AG20443 (cell line): ENCODE measurements around the gene CPLANE2.
"Not testable (repeated sequence)": the region's sequence is repeated elsewhere in the genome, so short reads cannot be mapped to it uniquely, and the experiment has no call there.

ENCODE experiments used
- DNase-seq: peaks from one replicate; pipeline ENCODE4 v3.0.0; 2012; ENCODE audit warnings: low spot score, mixed read lengths

Gene CPLANE2

GRCh38 chr1:16208270-16208987, 28.6 kb downstream of the CPLANE2 start:
- DNase-seq: no peak

GRCh38 chr1:16207318-16208269, 29.4 kb downstream of the CPLANE2 start:
- no peak for DNase-seq

DNA sequence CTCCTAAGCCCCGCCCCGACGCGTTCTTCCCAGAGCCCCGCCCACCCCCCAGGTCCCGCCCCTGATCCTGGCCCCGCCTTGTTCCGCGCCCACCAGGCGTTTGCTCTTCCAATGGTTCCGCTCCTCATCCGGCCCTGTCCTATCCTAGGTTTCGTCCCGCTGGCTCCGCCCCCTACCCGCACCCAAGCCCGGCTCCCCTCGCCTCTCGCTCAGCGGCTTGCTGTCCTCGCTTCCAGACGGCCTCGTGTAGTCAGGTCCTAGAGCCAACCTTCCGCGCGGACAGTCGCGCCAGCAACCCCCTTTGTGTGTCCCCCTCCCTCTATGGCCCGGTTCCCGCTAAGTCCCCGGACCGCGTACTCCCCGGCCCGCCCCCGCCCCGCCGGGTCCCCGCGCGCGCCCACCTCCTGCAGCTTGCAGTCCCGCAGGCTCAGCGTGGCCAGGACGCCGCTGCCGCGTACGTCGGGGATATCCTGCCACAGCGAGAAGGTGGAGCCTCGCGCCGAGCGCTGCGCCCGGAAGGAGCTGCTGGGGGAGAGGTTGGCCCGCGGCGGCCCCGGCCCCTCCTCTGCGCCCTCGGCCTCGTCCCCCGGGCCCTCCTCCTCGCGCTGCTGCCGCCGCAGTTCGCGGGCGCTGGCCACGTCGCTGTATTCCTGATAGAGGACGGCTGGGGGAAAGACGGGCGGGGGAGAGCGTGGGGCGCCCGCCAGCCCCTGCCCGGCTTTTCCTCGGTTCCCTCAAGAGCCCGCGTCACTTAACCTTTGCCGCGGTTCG, 30.3 kb downstream of the CPLANE2 start:
- DNase-seq: peak; percentile 97

DNA sequence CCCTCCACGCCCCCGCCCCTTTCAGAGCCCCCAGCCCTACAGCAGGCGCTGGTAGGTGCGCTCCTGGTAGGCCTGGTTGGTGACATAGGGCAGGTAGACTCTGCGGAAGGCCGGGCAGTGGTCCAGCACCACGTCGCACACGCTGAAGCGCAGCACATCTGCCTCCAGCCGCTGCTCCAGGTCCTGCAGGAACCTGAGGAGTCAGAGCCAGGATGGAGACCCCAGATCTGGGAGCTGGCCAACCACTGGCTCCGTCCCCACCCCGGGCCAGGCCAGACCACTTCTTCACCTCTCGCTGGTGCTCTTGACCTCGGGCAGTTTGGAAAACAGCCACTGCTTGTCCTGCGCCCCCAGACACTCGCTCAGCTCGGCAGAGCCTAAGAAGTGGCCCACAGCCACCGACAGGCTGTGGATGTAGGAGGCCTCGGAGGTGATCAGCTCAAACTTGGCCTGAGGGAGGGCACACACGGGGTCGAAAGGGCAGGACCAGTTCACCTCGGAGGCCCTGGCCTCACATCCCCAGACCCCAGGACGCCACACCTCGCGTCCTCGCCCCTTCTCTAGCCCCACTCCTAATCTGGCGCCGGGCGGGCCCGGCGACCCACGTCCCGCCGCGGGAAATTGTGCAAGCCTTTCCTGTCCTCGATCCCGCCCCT, 31.0 kb downstream of the CPLANE2 start:
- DNase-seq: no peak

GRCh38 chr1:16205334-16205671, 31.7 kb downstream of the CPLANE2 start:
- no peak for DNase-seq

DNA sequence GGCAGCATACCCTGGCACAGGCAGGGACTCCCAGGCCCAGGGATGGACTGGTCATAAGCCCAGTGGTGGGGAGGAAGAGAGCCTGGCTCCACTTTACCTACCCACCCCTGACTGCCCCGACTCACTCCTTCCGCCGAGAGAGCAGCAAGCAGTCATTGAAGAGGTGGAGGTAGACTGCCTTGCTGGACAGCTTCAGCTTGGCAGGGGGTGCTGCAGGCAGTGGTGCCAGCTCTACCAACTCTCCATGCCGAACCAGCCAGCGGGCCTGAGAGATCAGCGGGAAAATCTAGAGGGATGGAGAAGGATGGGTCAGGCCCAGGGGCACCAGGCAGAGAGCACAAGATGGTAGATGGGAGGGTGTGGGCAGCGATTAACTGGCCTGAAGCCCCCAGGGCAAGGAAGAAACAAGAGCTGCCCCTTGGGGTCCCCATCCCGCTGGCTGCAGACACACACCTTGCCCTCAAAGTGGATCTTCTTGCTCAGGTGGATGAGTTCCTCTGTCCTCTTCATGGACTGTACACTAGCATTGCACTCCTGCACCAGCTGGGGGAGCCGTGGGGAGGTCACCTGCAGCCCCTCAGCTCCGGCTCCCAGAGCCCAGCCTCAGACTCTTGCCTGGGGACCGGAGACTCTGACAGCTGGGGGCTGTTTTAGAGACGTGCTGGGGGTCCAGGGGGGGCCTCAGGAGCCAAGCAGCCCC, 32.2 kb downstream of the CPLANE2 start:
- DNase-seq: no peak

GRCh38 chr1:16204216-16204615, 32.8 kb downstream of the CPLANE2 start:
- no peak for DNase-seq

- DNase-seq: no peak
Observed at GRCh38 chr1:16203550-16203949, 33.4 kb downstream of the CPLANE2 start.

- DNase-seq: no peak
Observed at GRCh38 chr1:16202281-16203210, 34.4 kb downstream of the CPLANE2 start.

DNA sequence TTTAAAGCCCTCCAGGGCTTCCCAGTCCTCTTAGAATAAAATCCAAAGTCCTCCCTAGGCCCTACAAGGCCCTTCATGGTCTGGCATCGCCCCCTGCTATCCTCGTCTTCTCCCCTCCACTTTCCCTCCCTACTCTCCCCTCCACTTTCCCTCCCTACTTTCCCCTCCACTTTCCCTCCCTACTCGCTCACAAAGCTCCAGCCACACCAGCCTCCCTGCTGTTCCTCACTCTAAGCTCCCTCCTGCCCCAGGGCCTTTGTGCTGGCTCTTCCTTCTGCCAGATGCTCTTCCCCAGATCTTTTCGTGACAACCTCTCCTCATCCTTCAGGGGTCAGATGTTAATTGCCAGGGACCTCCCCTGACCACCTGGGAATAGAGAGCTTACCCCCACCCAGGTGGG, 37.3 kb downstream of the CPLANE2 start:
- DNase-seq: no peak

DNA sequence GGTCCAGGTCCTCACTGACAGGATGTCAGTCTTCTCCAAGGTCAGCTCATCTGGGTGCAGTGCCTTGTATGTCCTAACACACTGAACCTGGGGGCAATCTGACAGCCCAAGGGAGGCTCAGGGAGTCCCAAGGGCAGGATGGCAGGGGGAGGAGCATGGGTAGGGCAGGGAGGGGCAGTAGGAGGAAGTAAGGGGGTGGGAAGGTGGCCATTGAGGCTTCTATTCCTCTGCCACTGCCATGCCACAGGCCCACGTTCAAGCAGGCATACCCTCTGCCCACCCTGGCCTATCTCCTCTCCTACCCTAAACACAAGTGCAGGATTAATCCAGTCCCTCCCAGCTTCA, 37.9 kb downstream of the CPLANE2 start:
- no peak for DNase-seq

- DNase-seq: no peak
Observed at GRCh38 chr1:16198444-16199156, 38.4 kb downstream of the CPLANE2 start.

DNA sequence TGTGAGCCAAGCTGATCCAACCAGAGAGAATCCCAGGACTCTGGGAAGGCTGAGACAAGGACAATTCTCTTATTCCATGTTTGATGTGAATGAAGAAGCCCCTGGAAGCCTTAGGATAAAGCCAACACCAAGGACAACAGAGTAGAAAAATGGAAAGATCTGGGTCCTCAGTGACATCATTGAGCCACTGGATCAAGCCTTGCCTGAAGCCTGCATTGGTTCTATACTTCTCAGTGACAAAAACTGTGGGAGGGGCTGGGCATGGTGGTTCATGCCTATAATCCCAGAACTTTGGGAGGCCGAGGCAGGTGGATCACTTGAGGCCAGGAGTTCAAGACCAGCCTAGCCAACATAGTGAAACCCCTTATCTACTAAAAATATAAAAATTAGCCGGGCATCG, 40.1 kb downstream of the CPLANE2 start:
- no peak for DNase-seq

DNA sequence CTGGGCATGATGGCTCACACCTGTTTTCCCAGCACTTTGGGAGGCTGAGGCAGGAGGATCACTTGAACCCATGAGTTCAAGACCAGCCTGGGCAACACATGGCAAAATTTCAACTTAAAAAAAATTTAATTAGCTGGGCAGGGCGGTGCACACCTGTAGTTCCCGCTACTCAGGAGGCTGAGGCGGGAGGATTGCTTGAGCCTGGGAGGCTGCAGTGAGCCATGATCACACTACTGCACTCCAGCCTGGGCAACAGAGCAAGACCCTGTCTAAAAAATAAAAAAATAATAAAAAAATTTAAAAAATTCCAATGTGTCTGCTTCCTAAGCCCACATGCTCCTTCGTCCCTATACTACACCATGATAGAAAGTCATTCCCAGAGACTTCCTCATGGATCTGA, 40.8 kb downstream of the CPLANE2 start:
- DNase-seq: not testable (repeated sequence)

- DNase-seq: no peak
Observed at GRCh38 chr1:16195518-16195905, 41.5 kb downstream of the CPLANE2 start.

GRCh38 chr1:16191916-16192546, 45.0 kb downstream of the CPLANE2 start:
- DNase-seq: no peak

- DNase-seq: no peak
Observed at GRCh38 chr1:16191309-16191708, 45.7 kb downstream of the CPLANE2 start.

DNA sequence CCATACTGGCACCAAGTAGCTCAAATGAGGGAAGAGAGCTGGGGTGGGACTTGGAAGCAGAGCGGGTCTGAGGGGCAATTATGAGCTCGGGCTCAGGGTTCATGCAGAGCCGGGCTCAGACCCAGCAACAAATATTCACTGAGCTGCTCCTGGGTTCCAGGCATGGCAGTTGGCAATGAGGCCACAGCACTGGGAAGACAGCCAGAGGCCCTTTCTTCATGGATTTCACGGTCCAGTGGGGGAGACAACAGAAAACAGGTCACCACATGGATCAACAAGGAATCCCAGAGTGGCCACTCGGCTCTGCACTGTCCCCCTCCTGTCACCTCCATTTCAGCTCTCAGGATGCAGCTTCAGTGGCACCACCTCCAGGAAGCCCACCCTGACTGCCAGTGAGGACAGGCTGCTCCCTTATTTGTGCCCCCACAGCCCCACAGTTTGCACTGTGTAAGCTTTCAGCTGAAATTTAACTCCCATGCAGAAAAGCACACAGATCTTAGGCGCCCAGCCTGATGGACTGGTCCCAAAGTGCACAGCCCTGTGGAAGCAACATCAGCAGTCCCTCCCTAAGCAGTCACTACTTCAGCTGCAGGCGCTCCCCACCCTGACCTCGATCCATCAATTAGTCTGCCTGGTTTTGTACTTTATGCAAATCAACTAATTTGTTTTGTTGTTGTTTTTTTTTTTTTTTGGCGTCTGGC, 46.9 kb downstream of the CPLANE2 start:
- no peak for DNase-seq

DNA sequence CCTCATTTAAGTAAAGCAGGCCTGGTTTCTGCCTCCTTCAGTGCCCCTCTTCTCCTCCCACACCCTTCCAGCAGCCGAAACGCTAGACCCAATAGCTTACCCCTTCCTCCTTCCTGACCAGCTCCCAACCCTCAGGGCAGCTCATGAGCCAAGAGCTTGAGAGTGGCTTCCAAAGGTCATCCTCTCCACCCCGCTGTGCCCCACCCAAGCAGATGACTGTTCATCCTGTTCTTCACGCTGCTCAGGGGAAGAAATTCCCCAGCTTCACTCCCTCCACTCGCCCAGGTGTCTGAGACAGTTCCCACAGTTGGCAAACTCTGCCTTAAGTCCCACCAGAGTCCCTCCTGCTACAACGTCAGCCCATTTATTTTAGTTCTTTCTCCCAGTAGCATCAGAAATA, 48.0 kb downstream of the CPLANE2 start:
- peak; percentile 42 for DNase-seq
